H9 (cell line): Measurements from ENCODE around the gene MYL2. TPM values are rescaled to one million over a fixed set of nuclear protein-coding genes. Genes with fewer than 3 reads are reported as not detected.
"Not testable (repeated sequence)": the region's sequence is repeated elsewhere in the genome, so short reads cannot be mapped to it uniquely, and the experiment has no call there.

Source experiments
- DNase-seq: peaks from one replicate; pipeline ENCODE4 v3.0.0-alpha.2; 2017
- H2AFZ ChIP-seq: one replicate; pipeline ENCODE4 v1.6.1; 2013; ENCODE audit warnings: mild to moderate bottlenecking, low read length, control low read depth, moderate library complexity
- H2AK5ac ChIP-seq: 2 replicates; pipeline ENCODE4 v1.6.1; 2013; ENCODE audit warnings: low read length, control low read depth, mixed read lengths; ENCODE audit not compliant: insufficient read length
- H2BK120ac ChIP-seq: one replicate; pipeline ENCODE4 v1.6.1; 2013; ENCODE audit warnings: low read depth, mild to moderate bottlenecking, low read length, control low read depth, inconsistent platforms; ENCODE audit not compliant: poor library complexity, severe bottlenecking
- H2BK12ac ChIP-seq: 2 replicates; pipeline ENCODE4 v1.6.1; 2013; ENCODE audit warnings: low read length, control low read depth, mixed read lengths, low read depth; ENCODE audit not compliant: insufficient read length
- H2BK15ac ChIP-seq: 2 replicates; pipeline ENCODE4 v1.6.1; 2013; ENCODE audit warnings: low read depth, low read length, control low read depth
- H2BK20ac ChIP-seq: one replicate; pipeline ENCODE4 v1.6.1; 2013; ENCODE audit warnings: low read depth, mild to moderate bottlenecking, low read length, control low read depth, inconsistent platforms; ENCODE audit not compliant: poor library complexity, severe bottlenecking
- H2BK5ac ChIP-seq: 2 replicates; pipeline ENCODE4 v1.6.1; 2013; ENCODE audit warnings: low read length, control low read depth, mixed read lengths; ENCODE audit not compliant: insufficient read length
- H3K14ac ChIP-seq: 2 replicates; pipeline ENCODE4 v1.6.1; 2013; ENCODE audit warnings: low read length, control low read depth; ENCODE audit not compliant: insufficient read depth
- H3K18ac ChIP-seq: 2 replicates; pipeline ENCODE4 v1.6.1; 2013; ENCODE audit warnings: low read depth, mild to moderate bottlenecking, mixed read lengths, low read length, control low read depth; ENCODE audit not compliant: insufficient read length
- H3K23ac ChIP-seq: 2 replicates; pipeline ENCODE4 v1.6.1; 2013; ENCODE audit warnings: low read length, control low read depth, mixed read lengths, low read depth; ENCODE audit not compliant: insufficient read length
- H3K23me2 ChIP-seq: 2 replicates; pipeline ENCODE4 v1.6.1; 2013; ENCODE audit warnings: low read depth, mild to moderate bottlenecking, mixed read lengths, low read length, control low read depth; ENCODE audit not compliant: insufficient read length, poor library complexity, severe bottlenecking
- H3K27ac ChIP-seq: 2 replicates; pipeline ENCODE4 v1.5.1; 2013; ENCODE audit warnings: low read length, control low read depth, mixed read lengths, low read depth; ENCODE audit not compliant: insufficient read length
- H3K27me3 ChIP-seq: 2 replicates; pipeline ENCODE4 v1.6.1; 2013; ENCODE audit warnings: low read length, control low read depth, inconsistent platforms; ENCODE audit not compliant: insufficient read depth
- H3K4ac ChIP-seq: 2 replicates; pipeline ENCODE4 v1.6.1; 2013; ENCODE audit warnings: low read depth, mild to moderate bottlenecking, control low read depth, inconsistent platforms, low read length, moderate library complexity
- H3K4me1 ChIP-seq: 2 replicates; pipeline ENCODE4 v1.6.1; 2013; ENCODE audit warnings: low read length, control low read depth, inconsistent platforms; ENCODE audit not compliant: insufficient read depth
- H3K4me2 ChIP-seq: 2 replicates; pipeline ENCODE4 v1.6.1; 2013; ENCODE audit warnings: low read length, control low read depth, mixed read lengths; ENCODE audit not compliant: insufficient read length, insufficient read depth
- H3K56ac ChIP-seq: 2 replicates; pipeline ENCODE4 v1.6.1; 2013; ENCODE audit warnings: low read depth, mild to moderate bottlenecking, mixed read lengths, low read length, control low read depth; ENCODE audit not compliant: insufficient read length
- H3K79me1 ChIP-seq: 2 replicates; pipeline ENCODE4 v1.6.1; 2013; ENCODE audit warnings: low read depth, mild to moderate bottlenecking, moderate library complexity, low read length, control low read depth, inconsistent platforms; ENCODE audit not compliant: insufficient read depth, poor library complexity, severe bottlenecking
- H3K79me2 ChIP-seq: 2 replicates; pipeline ENCODE4 v1.6.1; 2013; ENCODE audit warnings: low read length, control low read depth, inconsistent platforms; ENCODE audit not compliant: insufficient read depth
- H3K9ac ChIP-seq: 2 replicates; pipeline ENCODE4 v1.6.1; 2013; ENCODE audit warnings: low read length, control low read depth, mixed read lengths; ENCODE audit not compliant: insufficient read length; ENCODE audit errors: extremely low read depth
- H3K9me3 ChIP-seq: one replicate; pipeline ENCODE4 v1.6.1; 2013; ENCODE audit warnings: low read depth, low read length, inconsistent platforms; ENCODE audit not compliant: control insufficient read depth
- H3T11ph ChIP-seq: one replicate; pipeline ENCODE4 v1.6.1; 2013; ENCODE audit warnings: mild to moderate bottlenecking, low read length, control low read depth, inconsistent platforms
- H4K20me1 ChIP-seq: one replicate; pipeline ENCODE4 v1.6.1; 2013; ENCODE audit not compliant: control insufficient read depth, insufficient read length, insufficient read depth
- H4K5ac ChIP-seq: 2 replicates; pipeline ENCODE4 v1.6.1; 2013; ENCODE audit warnings: low read depth, mild to moderate bottlenecking, mixed read lengths, low read length, control low read depth; ENCODE audit not compliant: insufficient read length
- H4K8ac ChIP-seq: replicated peaks from 2 replicates; pipeline ENCODE4 v1.6.1; 2013; ENCODE audit warnings: low read length, control low read depth, mixed read lengths, low read depth; ENCODE audit not compliant: insufficient read length
- H4K91ac ChIP-seq: 2 replicates; pipeline ENCODE4 v1.6.1; 2013; ENCODE audit warnings: low read depth, mild to moderate bottlenecking, moderate library complexity, mixed read lengths, low read length, control low read depth; ENCODE audit not compliant: insufficient read length
- H3K27ac Mint-ChIP-seq, 3 experiments: 2 replicates in 2 of 3; 3 replicates in 1 of 3; pipeline ENCODE4 v1.8.0; 2020 to 2021; ENCODE audit warnings: mixed read lengths in 3 of 3, mild to moderate bottlenecking in 1 of 3, moderate library complexity in 1 of 3
- H3K27me3 Mint-ChIP-seq: 2 replicates; pipeline ENCODE4 v1.8.0; 2021; ENCODE audit warnings: low read depth, mild to moderate bottlenecking, moderate library complexity, mixed read lengths
- H3K36me3 Mint-ChIP-seq, 3 experiments: 2 replicates in 2 of 3; 3 replicates in 1 of 3; pipeline ENCODE4 v1.8.0; 2020 to 2021; ENCODE audit warnings: low read depth in 3 of 3, mixed read lengths in 3 of 3; ENCODE audit not compliant: insufficient read depth in 1 of 3
- H3K4me1 Mint-ChIP-seq, 2 experiments: 2 replicates each; pipeline ENCODE4 v1.8.0; 2020; ENCODE audit warnings: mixed read lengths in 2 of 2
- H3K4me3 Mint-ChIP-seq, 2 experiments: 2 replicates in 1 of 2; 3 replicates in 1 of 2; pipeline ENCODE4 v1.8.0; 2020 to 2021; ENCODE audit warnings: mild to moderate bottlenecking in 2 of 2, mixed read lengths in 2 of 2, moderate library complexity in 1 of 2
- H3K9me3 Mint-ChIP-seq, 2 experiments: 2 replicates in 1 of 2; 3 replicates in 1 of 2; pipeline ENCODE4 v1.8.0; 2020; ENCODE audit warnings: mild to moderate bottlenecking in 2 of 2, mixed read lengths in 2 of 2, moderate library complexity in 1 of 2
- CTCF ChIP-seq: fragments of 200-600 bp; sonication (generic); conservative IDR thresholded peaks from 3 replicates; pipeline ENCODE4 v1.8.0; 2021; ENCODE audit warnings: antibody characterized with exemption, mild to moderate bottlenecking
- WGBS: extraction: QIAGEN DNeasy Blood & Tissue Kit; methylation state at CpG from one replicate; pipeline ENCODE4 v1.1.7; 2013; ENCODE audit warnings: missing lambda C conversion rate, low lambda C conversion rate, mixed read lengths; ENCODE audit not compliant: insufficient read length; ENCODE audit errors: extremely low coverage; 5-methylcytosine and 5-hydroxymethylcytosine counted together
- total RNA-seq: library from RNA; stranded (reverse); gene quantifications from 2 replicates; pipeline ENCODE4 v1.2.1, GENCODE V29; 2021

MYL2 gene
- total RNA-seq, 1 experiment from 2014 or later: not detected

GRCh38 chr12:110957159-110957558 lies 36.8 kb upstream of the MYL2 start:
- Histone ChIP-seq H2BK15ac (no peak overlapping the region), H4K5ac (no peak overlapping the region), H2BK5ac (no peak overlapping the region), H3K23ac (no peak overlapping the region), H3K23me2 (no peaks in the 10 kb centered on the region), H2BK120ac (no peak overlapping the region), H4K91ac (no peak overlapping the region), H3K18ac (no peak overlapping the region), H3K27ac (no peak overlapping the region), H3K9ac (no peak overlapping the region), H4K20me1 (no peaks in the 10 kb centered on the region), H3K56ac (no peak overlapping the region), H3K4me1 (no peaks in the 10 kb centered on the region), H3K14ac (no peak overlapping the region), H3T11ph (no peak overlapping the region), H2BK12ac (no peak overlapping the region), H3K27me3 (no peaks in the 10 kb centered on the region), H3K79me1 (no peaks in the 10 kb centered on the region), H3K4me2 (no peak overlapping the region), H2AFZ (no peak overlapping the region), H3K4ac (no peak overlapping the region), H3K9me3 (no peaks in the 10 kb centered on the region), H2AK5ac (no peak overlapping the region), H2BK20ac (no peak overlapping the region), H3K79me2 (no peaks in the 10 kb centered on the region), H4K8ac (no peak overlapping the region)
- Mint-ChIP-seq H3K27ac (no peak overlapping the region), H3K9me3 (peaks cover 2% of the 10 kb centered on the region in 2 experiments; a peak in 3 of 5 replicates), H3K4me1 (peaks cover 0 to 4% of the 10 kb centered on the region in 2 experiments; a peak in 1 of 4 replicates), H3K27me3 (peaks cover 12% of the 10 kb centered on the region), H3K4me3 (no peak overlapping the region), H3K36me3 (peaks cover 0 to 3% (median 2%) of the 10 kb centered on the region in 3 experiments; a peak in 2 of 7 replicates)
- WGBS: no CpG with 5 or more reads among the region's 10 CpGs
- no peak for TF ChIP-seq CTCF
- DNase-seq: peak; percentile 18

- not testable (repeated sequence) for H2BK12ac ChIP-seq
These were observed 30.5 kb upstream of the MYL2 start for GRCh38 chr12:110950867-110951266.

More at GRCh38 chr12:110950867-110951266, 30.5 kb upstream of the MYL2 start:
- not testable (repeated sequence) for H3K23me2 ChIP-seq, H3K4me1 Mint-ChIP-seq, H3K4me2 ChIP-seq, H4K8ac ChIP-seq, H4K91ac ChIP-seq, H3K14ac ChIP-seq, H3K4ac ChIP-seq, H3K4me1 ChIP-seq, H3K79me1 ChIP-seq, H3K9me3 ChIP-seq, H3K27me3 ChIP-seq, H2BK15ac ChIP-seq, H2BK120ac ChIP-seq, H3K9ac ChIP-seq, H3K79me2 ChIP-seq, H4K5ac ChIP-seq, H3K56ac ChIP-seq, H3K27ac Mint-ChIP-seq, H3T11ph ChIP-seq, H2BK20ac ChIP-seq, H3K23ac ChIP-seq, H3K4me3 Mint-ChIP-seq, H3K27ac ChIP-seq, H3K27me3 Mint-ChIP-seq, H2BK5ac ChIP-seq, H3K18ac ChIP-seq, H2AFZ ChIP-seq, H2AK5ac ChIP-seq, H4K20me1 ChIP-seq
- no CpG with 5 or more reads among the region's 31 CpGs for whole genome bisulfite sequencing
- peaks cover 4 to 39% (median 36%) of the 10 kb centered on the region in 3 experiments for H3K36me3 Mint-ChIP-seq
- peak; percentile 5 for DNase-seq
- peaks cover 39 to 42% of the 10 kb centered on the region in 2 experiments for H3K9me3 Mint-ChIP-seq
